ENCODE results near the gene NAALADL2. TPM values are rescaled to one million over a fixed set of nuclear protein-coding genes. Genes with fewer than 3 reads are reported as not detected.

Gene NAALADL2
- total RNA-seq, 1 experiment from 2014 or later, result 1.6 TPM

DNA sequence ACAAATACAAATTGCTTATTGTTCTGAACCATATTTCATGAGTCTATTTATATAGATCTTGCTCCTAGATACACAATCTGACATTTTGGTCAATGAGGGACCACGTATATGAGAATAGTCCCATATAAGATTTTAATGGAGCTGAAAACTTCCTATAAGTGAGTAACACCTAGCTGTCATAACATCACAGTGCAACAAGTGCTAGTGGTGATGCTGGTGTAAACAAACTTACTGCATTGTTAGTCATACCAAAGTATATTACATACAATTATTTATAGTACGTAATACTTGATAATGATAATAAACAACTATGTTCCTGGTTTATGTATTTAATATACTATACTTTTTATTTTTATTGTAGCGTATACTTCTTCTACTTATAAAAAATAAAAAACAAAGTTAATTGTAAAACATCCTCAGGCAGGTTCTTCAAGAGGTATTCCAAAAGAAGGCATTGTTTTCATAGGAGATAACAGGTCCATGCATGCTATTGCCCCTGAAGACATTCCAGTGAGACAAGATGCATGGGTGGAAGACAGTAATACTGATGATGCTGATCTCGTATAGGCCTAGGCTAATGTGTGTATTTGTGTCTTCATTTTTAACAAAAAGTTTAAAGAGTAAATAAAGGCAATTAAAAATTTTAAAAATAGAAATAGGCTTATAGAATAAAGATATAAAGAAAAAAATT, 46.8 kb upstream of the NAALADL2 start:
- Histone ChIP-seq H3K14ac (ENCODE audit: insufficient read depth, low read length) (no peak overlapping the region), H3K4me2 (ENCODE audit: insufficient read depth, insufficient read length, low read length) (no peak overlapping the region), H2AK5ac (ENCODE audit: insufficient read length, low read length) (no peak overlapping the region), H4K20me1 (ENCODE audit: control insufficient read depth, insufficient read depth, insufficient read length) (no peaks in the 10 kb centered on the region), H2BK15ac (ENCODE audit: low read depth, low read length) (no peak overlapping the region), H3K9me3 (ENCODE audit: control insufficient read depth, low read depth, low read length) (no peaks in the 10 kb centered on the region), H2BK20ac (ENCODE audit: low read depth, low read length, poor library complexity, severe bottlenecking) (no peak overlapping the region), H4K8ac (replicated peaks; ENCODE audit: insufficient read length, low read depth, low read length) (no peak overlapping the region), H3K9ac (ENCODE audit: extremely low read depth, insufficient read length, low read length) (no peak overlapping the region), H2BK120ac (ENCODE audit: low read depth, low read length, poor library complexity, severe bottlenecking) (no peak overlapping the region), H3K18ac (ENCODE audit: insufficient read length, low read depth, low read length) (no peak overlapping the region), H3K4me1 (ENCODE audit: insufficient read depth, low read length) (no peaks in the 10 kb centered on the region), H3K56ac (ENCODE audit: insufficient read length, low read depth, low read length) (no peak overlapping the region), H3K79me2 (ENCODE audit: insufficient read depth, low read length) (no peaks in the 10 kb centered on the region), H3K27ac (ENCODE audit: insufficient read length, low read depth, low read length) (no peak overlapping the region), H2BK5ac (ENCODE audit: insufficient read length, low read length) (no peak overlapping the region), H2BK12ac (ENCODE audit: insufficient read length, low read depth, low read length) (no peak overlapping the region), H3K4ac (ENCODE audit: low read depth, low read length) (no peak overlapping the region), H4K5ac (ENCODE audit: insufficient read length, low read depth, low read length) (no peak overlapping the region), H3K79me1 (ENCODE audit: insufficient read depth, low read depth, low read length, poor library complexity, severe bottlenecking) (no peaks in the 10 kb centered on the region), H3K23me2 (ENCODE audit: insufficient read length, low read depth, low read length, poor library complexity, severe bottlenecking) (no peaks in the 10 kb centered on the region), H3K23ac (ENCODE audit: insufficient read length, low read depth, low read length) (no peak overlapping the region), H3K27me3 (ENCODE audit: insufficient read depth, low read length) (no peaks in the 10 kb centered on the region), H4K91ac (ENCODE audit: insufficient read length, low read depth, low read length) (no peak overlapping the region), H2AFZ (ENCODE audit: low read length) (no peak overlapping the region), H3T11ph (ENCODE audit: low read length) (no peak overlapping the region)
- H3K4me3 Mint-ChIP-seq, result no peak overlapping the region
- TF ChIP-seq CTCF (conservative IDR thresholded peaks at IDR 0.05), result no peak
- no peak for DNase-seq
- H3K9me3 Mint-ChIP-seq, result peaks cover 7 to 15% of the 10 kb centered on the region in 2 experiments; a peak in 4 of 5 replicates
- peaks cover 0 to 13% (median 3%) of the 10 kb centered on the region in 3 experiments; a peak in 2 of 7 replicates for H3K36me3 Mint-ChIP-seq (ENCODE audit: insufficient read depth in 1 of 3, low read depth in 3 of 3)
- WGBS (ENCODE audit: extremely low coverage, insufficient read length, low lambda C conversion rate), result no CpG with 5 or more reads among the region's 4 CpGs
- no peaks in the 10 kb centered on the region for H3K27me3 Mint-ChIP-seq (ENCODE audit: low read depth)
- no peaks in the 10 kb centered on the region for H3K4me1 Mint-ChIP-seq
- no peak overlapping the region for H3K27ac Mint-ChIP-seq

Data from H9 (cell line).